AG20443 (cell line): Measurements from ENCODE around the gene OMA1.
"Not testable (repeated sequence)": the region's sequence is repeated elsewhere in the genome, so short reads cannot be mapped to it uniquely, and the experiment has no call there.

Source experiments
- DNase-seq: peaks from one replicate; pipeline ENCODE4 v3.0.0; 2012; ENCODE audit warnings: low spot score, mixed read lengths

OMA1 gene

GRCh38 chr1:58573705-58574591 is 27.4 kb upstream of the OMA1 start:
- no peak for DNase-seq

- DNase-seq = no peak
These were observed 26.6 kb upstream of the OMA1 start for GRCh38 chr1:58573138-58573537.

GRCh38 chr1:58572690-58573089 is 26.2 kb upstream of the OMA1 start:
- DNase-seq = no peak

GRCh38 chr1:58571616-58572015 is 25.1 kb upstream of the OMA1 start:
- DNase-seq = no peak

- no peak for DNase-seq
These were observed 24.3 kb upstream of the OMA1 start for GRCh38 chr1:58570817-58571216.

- no peak for DNase-seq
These were observed 23.6 kb upstream of the OMA1 start for GRCh38 chr1:58570094-58570493.

- no peak for DNase-seq
These were observed 22.4 kb upstream of the OMA1 start for GRCh38 chr1:58568911-58569310.

- DNase-seq = no peak
These were observed 21.8 kb upstream of the OMA1 start for GRCh38 chr1:58568271-58568860.

- no peak for DNase-seq
These were observed 19.8 kb upstream of the OMA1 start for GRCh38 chr1:58566339-58566738.

- DNase-seq = not testable (repeated sequence)
These were observed 17.2 kb upstream of the OMA1 start for GRCh38 chr1:58563715-58564114.

- no peak for DNase-seq
These were observed 15.1 kb upstream of the OMA1 start for GRCh38 chr1:58561633-58562032.

GRCh38 chr1:58555393-58555792 is 8.9 kb upstream of the OMA1 start:
- no peak for DNase-seq

GRCh38 chr1:58551186-58552140 is 4.9 kb upstream of the OMA1 start:
- DNase-seq = no peak

- not testable (repeated sequence) for DNase-seq
These were observed 2.8 kb upstream of the OMA1 start for GRCh38 chr1:58549291-58549690.

- no peak for DNase-seq
These were observed 1.8 kb upstream of the OMA1 start for GRCh38 chr1:58548371-58548770.

- peak; percentile 84 for DNase-seq
These were observed 671 bp downstream of the OMA1 start for GRCh38 chr1:58545591-58546519.

- DNase-seq = no peak
These were observed 3.3 kb downstream of the OMA1 start for GRCh38 chr1:58543260-58543659.

GRCh38 chr1:58539553-58539952 is 7.0 kb downstream of the OMA1 start:
- no peak for DNase-seq

GRCh38 chr1:58538821-58539220 is 7.7 kb downstream of the OMA1 start:
- no peak for DNase-seq

- DNase-seq = not testable (repeated sequence)
These were observed 14.7 kb downstream of the OMA1 start for GRCh38 chr1:58531842-58532241.

GRCh38 chr1:58529284-58529683 is 17.2 kb downstream of the OMA1 start:
- DNase-seq = no peak
